ENCODE data around the gene ADAMTS8. TPM values are rescaled to one million over a fixed set of nuclear protein-coding genes. Genes with fewer than 3 reads are reported as not detected.

ADAMTS8 gene
- total RNA-seq, 2 experiments from 2014 or later = not detected

DNA sequence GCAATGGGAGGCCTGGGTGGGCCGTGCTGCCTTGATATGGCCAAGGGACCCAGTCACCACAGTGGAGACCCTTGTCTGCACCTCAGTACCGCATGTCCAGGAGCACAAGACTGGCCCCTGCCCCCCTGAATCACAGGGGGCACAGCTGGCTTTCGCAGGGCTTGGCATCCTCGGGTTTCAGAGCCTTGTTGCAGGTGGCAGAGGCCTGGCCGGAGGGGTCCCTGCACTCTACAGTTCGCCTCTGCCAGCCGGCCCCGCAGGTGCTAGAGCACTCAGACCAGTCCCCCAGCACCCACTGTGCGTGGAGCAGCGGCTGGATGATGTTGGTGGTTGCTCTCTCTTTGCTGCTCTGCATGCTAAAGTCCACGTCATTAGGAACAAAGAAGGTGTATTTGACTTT is 23.0 kb downstream of the ADAMTS8 start:
- DNase-seq = no peak
- Mint-ChIP-seq H3K4me3 (no peak overlapping the region), H3K36me3 (ENCODE audit: low read depth) (no peaks in the 10 kb centered on the region), H3K9me3 (no peaks in the 10 kb centered on the region), H3K27me3 (peaks cover 11% of the 10 kb centered on the region), H3K27ac (no peak overlapping the region), H3K4me1 (ENCODE audit: low read depth) (peaks cover 4% of the 10 kb centered on the region)
- intact Hi-C loops (cut with micrococcal nuclease) = no loop called here
- CTCF ChIA-PET = interaction anchor here (1.3 kb wide), 1 partner anchor 457 kb away, joined by 3 read pairs; no protein-coding TSS in a partner anchor
- no peak for ATAC-seq
- POLR2A ChIA-PET = no interaction called here
- TF ChIP-seq, protein P1, sequence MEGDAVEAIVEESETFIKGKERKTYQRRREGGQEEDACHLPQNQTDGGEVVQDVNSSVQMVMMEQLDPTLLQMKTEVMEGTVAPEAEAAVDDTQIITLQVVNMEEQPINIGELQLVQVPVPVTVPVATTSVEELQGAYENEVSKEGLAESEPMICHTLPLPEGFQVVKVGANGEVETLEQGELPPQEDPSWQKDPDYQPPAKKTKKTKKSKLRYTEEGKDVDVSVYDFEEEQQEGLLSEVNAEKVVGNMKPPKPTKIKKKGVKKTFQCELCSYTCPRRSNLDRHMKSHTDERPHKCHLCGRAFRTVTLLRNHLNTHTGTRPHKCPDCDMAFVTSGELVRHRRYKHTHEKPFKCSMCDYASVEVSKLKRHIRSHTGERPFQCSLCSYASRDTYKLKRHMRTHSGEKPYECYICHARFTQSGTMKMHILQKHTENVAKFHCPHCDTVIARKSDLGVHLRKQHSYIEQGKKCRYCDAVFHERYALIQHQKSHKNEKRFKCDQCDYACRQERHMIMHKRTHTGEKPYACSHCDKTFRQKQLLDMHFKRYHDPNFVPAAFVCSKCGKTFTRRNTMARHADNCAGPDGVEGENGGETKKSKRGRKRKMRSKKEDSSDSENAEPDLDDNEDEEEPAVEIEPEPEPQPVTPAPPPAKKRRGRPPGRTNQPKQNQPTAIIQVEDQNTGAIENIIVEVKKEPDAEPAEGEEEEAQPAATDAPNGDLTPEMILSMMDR (IDR thresholded peaks at IDR 0.05) = no peak

DNA sequence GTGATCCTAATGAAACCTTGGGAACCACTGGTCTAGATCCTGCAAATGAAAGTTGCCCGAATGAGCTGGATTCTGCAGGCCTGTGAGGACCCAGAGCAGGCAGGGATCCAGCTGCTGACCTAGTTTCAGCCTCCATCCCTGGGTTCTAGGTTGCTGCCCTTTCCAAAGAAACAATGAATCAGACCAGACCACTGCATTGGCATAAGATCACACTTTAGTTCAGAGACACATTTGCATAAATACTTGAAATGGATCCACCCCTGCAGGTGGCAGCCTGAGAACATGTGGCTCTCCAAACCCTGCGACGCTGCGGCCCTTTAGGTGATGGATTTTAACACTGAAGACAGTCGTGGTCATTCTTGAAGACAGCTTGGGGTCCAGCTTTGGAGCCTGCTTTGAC is 23.7 kb downstream of the ADAMTS8 start:
- peaks cover 18% of the 10 kb centered on the region for H3K27me3 Mint-ChIP-seq
- TF ChIP-seq, protein P1 (IDR thresholded peaks at IDR 0.05) = no peak
- H3K9me3 Mint-ChIP-seq = no peaks in the 10 kb centered on the region
- H3K4me3 Mint-ChIP-seq = no peak overlapping the region
- CTCF ChIA-PET = no interaction called here
- no peak for DNase-seq
- POLR2A ChIA-PET = no interaction called here
- intact Hi-C loops (cut with micrococcal nuclease) = no loop called here
- H3K4me1 Mint-ChIP-seq (ENCODE audit: low read depth) = peaks cover 5% of the 10 kb centered on the region
- no peak overlapping the region for H3K27ac Mint-ChIP-seq
- no peak for ATAC-seq
- no peaks in the 10 kb centered on the region for H3K36me3 Mint-ChIP-seq (ENCODE audit: low read depth)

DNA sequence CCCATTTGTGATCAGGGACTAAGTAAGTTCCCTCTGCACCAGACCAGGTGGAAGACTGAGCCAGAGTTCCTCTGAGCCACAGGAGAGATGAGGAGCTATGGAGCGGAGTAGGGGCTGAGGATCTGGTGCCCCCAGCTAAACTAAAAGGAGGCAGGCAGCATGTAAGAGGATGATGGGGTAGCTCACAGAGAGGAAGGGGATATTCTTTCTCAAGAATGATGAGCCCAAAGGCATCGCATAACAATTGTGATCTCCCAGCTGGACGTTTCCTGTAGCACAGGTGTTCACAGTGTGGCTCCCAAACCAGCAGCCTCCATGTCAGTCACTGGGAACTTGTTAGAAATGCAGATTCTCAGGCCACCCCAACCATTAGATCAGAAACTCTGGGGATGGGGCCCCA is 24.4 kb downstream of the ADAMTS8 start:
- DNase-seq = no peak
- CTCF ChIA-PET = no interaction called here

DNA sequence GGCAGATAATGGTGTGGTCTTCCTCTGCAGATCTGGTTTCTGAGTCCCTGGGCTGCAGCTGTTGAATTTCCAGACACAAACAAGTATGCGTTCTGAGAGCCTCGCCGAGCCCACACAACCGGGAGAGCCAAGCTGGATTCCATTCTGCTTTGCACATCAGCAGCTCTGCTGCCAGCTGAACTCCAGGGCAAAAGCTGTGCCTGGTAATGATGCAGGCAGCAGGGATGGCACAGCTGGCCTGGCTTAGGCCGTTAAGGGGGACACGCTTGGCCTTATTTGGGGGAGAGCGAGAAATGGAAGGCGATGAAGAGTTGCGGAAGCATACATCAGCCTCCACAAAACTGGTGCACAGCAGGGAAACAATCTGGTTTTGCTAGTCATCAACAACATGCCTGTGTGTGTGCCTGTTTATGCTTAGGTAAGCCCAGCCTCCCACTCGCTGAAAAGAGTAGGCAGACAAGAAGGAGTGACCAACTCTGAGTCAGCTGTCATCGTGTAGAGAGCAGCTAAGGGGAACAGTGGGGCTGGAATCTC is 25.1 kb downstream of the ADAMTS8 start:
- ATAC-seq (no peak), DNase-seq (no peak)
- Mint-ChIP-seq H3K4me3 (no peak overlapping the region), H3K9me3 (no peaks in the 10 kb centered on the region), H3K36me3 (ENCODE audit: low read depth) (no peaks in the 10 kb centered on the region), H3K27ac (no peak overlapping the region), H3K27me3 (peaks cover 18% of the 10 kb centered on the region), H3K4me1 (ENCODE audit: low read depth) (peaks cover 5% of the 10 kb centered on the region)
- intact Hi-C loops (cut with micrococcal nuclease) = no loop called here
- TF ChIP-seq, protein P1 (IDR thresholded peaks at IDR 0.05) = no peak
- ChIA-PET POLR2A (no interaction called here), CTCF (no interaction called here)

More for the DNA sequence above, 24.4 kb downstream of the ADAMTS8 start:
- intact Hi-C loops (cut with micrococcal nuclease) = no loop called here
- H3K36me3 Mint-ChIP-seq (ENCODE audit: low read depth) = no peaks in the 10 kb centered on the region
- ATAC-seq = no peak
- no peaks in the 10 kb centered on the region for H3K9me3 Mint-ChIP-seq
- peaks cover 5% of the 10 kb centered on the region for H3K4me1 Mint-ChIP-seq (ENCODE audit: low read depth)
- H3K4me3 Mint-ChIP-seq = no peak overlapping the region
- peaks cover 18% of the 10 kb centered on the region for H3K27me3 Mint-ChIP-seq
- TF ChIP-seq, protein P1 (IDR thresholded peaks at IDR 0.05) = no peak
- POLR2A ChIA-PET = no interaction called here
- H3K27ac Mint-ChIP-seq = no peak overlapping the region

DNA sequence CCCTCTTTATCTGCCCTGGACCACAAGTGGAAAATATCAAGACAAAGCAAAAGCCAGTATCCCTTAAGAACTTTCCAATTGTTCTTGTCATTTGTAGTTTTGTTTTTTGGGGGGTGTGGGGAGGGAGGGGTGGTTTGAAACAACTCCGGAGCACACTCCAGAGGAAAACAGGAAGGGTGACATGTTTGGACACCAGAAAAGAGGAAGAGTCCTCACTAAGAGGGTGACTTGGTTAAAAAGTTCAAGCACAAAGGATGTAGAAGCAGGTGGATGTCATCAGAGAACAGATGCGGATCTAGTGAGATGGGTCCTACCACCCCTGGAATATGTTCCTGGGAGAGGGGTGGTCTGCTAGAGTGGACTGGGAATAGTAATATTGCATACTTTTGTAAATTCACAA is 25.8 kb downstream of the ADAMTS8 start:
- Mint-ChIP-seq H3K36me3 (ENCODE audit: low read depth) (no peaks in the 10 kb centered on the region), H3K27me3 (peaks cover 21% of the 10 kb centered on the region), H3K27ac (no peak overlapping the region), H3K4me1 (ENCODE audit: low read depth) (peaks cover 5% of the 10 kb centered on the region), H3K9me3 (no peaks in the 10 kb centered on the region), H3K4me3 (no peak overlapping the region)
- TF ChIP-seq, protein P1 (IDR thresholded peaks at IDR 0.05) = no peak
- ChIA-PET POLR2A (no interaction called here), CTCF (no interaction called here)
- intact Hi-C loops (cut with micrococcal nuclease) = no loop called here
- no peak for ATAC-seq
- DNase-seq = no peak

Measured in activated CD8-positive, alpha-beta T cell treated with anti-CD3 and anti-CD28 coated beads for 36 hours (primary cell).